HEK293T (cell line): ENCODE measurements around the gene CD48.

Source experiments
- ARNT ChIP-seq: fragments of 450-650 bp; IDR thresholded peaks from 2 replicates; pipeline ENCODE4 v1.6.1; 2017; ENCODE audit warnings: mild to moderate bottlenecking
- BHLHE40 ChIP-seq: fragments of 450-650 bp; IDR thresholded peaks from 2 replicates; pipeline ENCODE4 v1.6.1; 2016; ENCODE audit warnings: mild to moderate bottlenecking, moderate library complexity, borderline replicate concordance
- FOXA1 ChIP-seq: fragments of 450-650 bp; IDR thresholded peaks from 2 replicates; pipeline ENCODE4 v1.6.1; 2016; ENCODE audit warnings: mild to moderate bottlenecking
- FOXK2 ChIP-seq: fragments of 450-650 bp; IDR thresholded peaks from 2 replicates; pipeline ENCODE4 v1.6.1; 2016; ENCODE audit warnings: mild to moderate bottlenecking
- FOXM1 ChIP-seq: fragments of 450-650 bp; IDR thresholded peaks from 2 replicates; pipeline ENCODE4 v1.6.1; 2017; ENCODE audit warnings: mild to moderate bottlenecking, borderline replicate concordance
- HDGF ChIP-seq: fragments of 450-650 bp; IDR thresholded peaks from 2 replicates; pipeline ENCODE4 v1.6.1; 2017; ENCODE audit warnings: antibody characterized with exemption, borderline replicate concordance
- NFRKB ChIP-seq: fragments of 450-650 bp; IDR thresholded peaks from 2 replicates; pipeline ENCODE4 v1.6.1; 2016; ENCODE audit warnings: mild to moderate bottlenecking, moderate library complexity
- SP1 ChIP-seq: fragments of 450-650 bp; IDR thresholded peaks from 2 replicates; pipeline ENCODE4 v1.6.1; 2017
- SUZ12 ChIP-seq: fragments of 450-650 bp; IDR thresholded peaks from 2 replicates; pipeline ENCODE4 v1.6.1; 2016; ENCODE audit warnings: mild to moderate bottlenecking
- ZNF384 ChIP-seq: fragments of 450-650 bp; IDR thresholded peaks from 2 replicates; pipeline ENCODE4 v1.6.1; 2016

DNA sequence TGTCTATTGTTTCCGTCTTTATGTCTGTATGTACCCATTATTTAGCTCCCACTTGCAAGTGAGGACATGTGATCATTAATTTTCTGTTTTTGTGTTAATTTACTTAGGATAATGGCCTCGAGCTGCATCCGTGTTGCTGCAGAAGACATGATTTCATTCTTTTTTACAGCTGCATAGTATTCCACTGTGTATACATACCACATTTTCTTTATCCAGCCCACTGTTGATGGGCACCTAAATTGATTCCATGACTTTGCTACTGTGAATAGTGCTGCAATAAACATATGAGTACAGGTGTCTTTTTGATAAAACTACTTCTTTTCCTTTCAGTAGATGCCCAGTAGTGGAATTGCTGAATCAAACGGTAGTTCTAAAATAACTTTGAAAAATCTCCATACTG is 52.1 kb downstream of the CD48 start:
- TF ChIP-seq FOXK2 (no peak), SUZ12 (no peak), BHLHE40 (no peak), NFRKB (no peak), FOXM1 (no peak), SP1 (no peak), ARNT (no peak), FOXA1 (no peak), HDGF (no peak), ZNF384 (no peak)
